Mucosa of stomach (tissue), 1 donor: Measurements from ENCODE around the gene EYA2.
"Not testable (repeated sequence)": the region's sequence is repeated elsewhere in the genome, so short reads cannot be mapped to it uniquely, and the experiment has no call there.

ENCODE experiments used
- H3K27me3 ChIP-seq: one replicate; pipeline ENCODE4 v1.7.0; 2013; ENCODE audit warnings: mild to moderate bottlenecking, low read length; ENCODE audit not compliant: control insufficient read depth, insufficient read depth
- H3K36me3 ChIP-seq: one replicate; pipeline ENCODE4 v1.7.0; 2013; ENCODE audit warnings: low read length; ENCODE audit not compliant: control insufficient read depth, insufficient read depth
- H3K4me1 ChIP-seq: one replicate; pipeline ENCODE4 v1.7.0; 2013; ENCODE audit warnings: mild to moderate bottlenecking, low read length; ENCODE audit not compliant: control insufficient read depth, insufficient read depth
- H3K4me3 ChIP-seq: one replicate; pipeline ENCODE4 v1.7.0; 2013; ENCODE audit warnings: low read length
- H3K9ac ChIP-seq: one replicate; pipeline ENCODE4 v1.7.0; 2013; ENCODE audit warnings: mild to moderate bottlenecking, low read length, moderate library complexity
- H3K9me3 ChIP-seq: one replicate; pipeline ENCODE4 v1.7.0; 2013; ENCODE audit warnings: mild to moderate bottlenecking, low read length, moderate library complexity; ENCODE audit not compliant: control insufficient read depth
- donor health status: Pancreatic carcinoma.

The EYA2 gene

GRCh38 chr20:46872328-46873211 lies 22.1 kb upstream of the EYA2 start:
- no peaks in the 10 kb centered on the region for H3K9me3 ChIP-seq
- no peak overlapping the region for H3K4me3 ChIP-seq
- H3K4me1 ChIP-seq, result no peaks in the 10 kb centered on the region
- no peaks in the 10 kb centered on the region for H3K27me3 ChIP-seq
- H3K36me3 ChIP-seq, result no peaks in the 10 kb centered on the region
- no peak overlapping the region for H3K9ac ChIP-seq

- H3K27me3 ChIP-seq, result no peaks in the 10 kb centered on the region
- H3K36me3 ChIP-seq, result no peaks in the 10 kb centered on the region
- H3K9ac ChIP-seq, result no peak overlapping the region
- no peaks in the 10 kb centered on the region for H3K9me3 ChIP-seq
- H3K4me3 ChIP-seq, result no peak overlapping the region
- H3K4me1 ChIP-seq, result no peaks in the 10 kb centered on the region
Measured at GRCh38 chr20:46875059-46875458, 19.6 kb upstream of the EYA2 start.

- Histone ChIP-seq H3K4me3 (no peak overlapping the region), H3K9me3 (no peaks in the 10 kb centered on the region), H3K4me1 (no peaks in the 10 kb centered on the region), H3K36me3 (no peaks in the 10 kb centered on the region), H3K9ac (no peak overlapping the region), H3K27me3 (no peaks in the 10 kb centered on the region)
Measured at GRCh38 chr20:46879386-46879785, 15.3 kb upstream of the EYA2 start.

- H3K36me3 ChIP-seq, H3K4me1 ChIP-seq, H3K27me3 ChIP-seq, H3K4me3 ChIP-seq, H3K9ac ChIP-seq, H3K9me3 ChIP-seq: not testable (repeated sequence)
Measured at GRCh38 chr20:46879963-46880362, 14.7 kb upstream of the EYA2 start.

GRCh38 chr20:46883892-46884291 lies 10.8 kb upstream of the EYA2 start:
- Histone ChIP-seq H3K4me1 (no peaks in the 10 kb centered on the region), H3K36me3 (no peaks in the 10 kb centered on the region), H3K27me3 (no peaks in the 10 kb centered on the region), H3K9me3 (no peaks in the 10 kb centered on the region), H3K4me3 (no peak overlapping the region), H3K9ac (no peak overlapping the region)

- no peaks in the 10 kb centered on the region for H3K9me3 ChIP-seq
- no peaks in the 10 kb centered on the region for H3K36me3 ChIP-seq
Measured at GRCh38 chr20:46890682-46891081, 4.0 kb upstream of the EYA2 start.

GRCh38 chr20:46893051-46893450 lies 1.6 kb upstream of the EYA2 start:
- Histone ChIP-seq H3K9ac (no peak overlapping the region), H3K4me1 (peaks cover 6% of the 10 kb centered on the region), H3K27me3 (peaks cover 3% of the 10 kb centered on the region), H3K4me3 (no peak overlapping the region), H3K9me3 (no peaks in the 10 kb centered on the region), H3K36me3 (no peaks in the 10 kb centered on the region)

More at GRCh38 chr20:46890682-46891081, 4.0 kb upstream of the EYA2 start:
- H3K4me1 ChIP-seq, result no peaks in the 10 kb centered on the region
- H3K4me3 ChIP-seq, result no peak overlapping the region
- H3K27me3 ChIP-seq, result peaks cover 3% of the 10 kb centered on the region
- H3K9ac ChIP-seq, result no peak overlapping the region

- Histone ChIP-seq H3K9me3 (no peaks in the 10 kb centered on the region), H3K36me3 (no peaks in the 10 kb centered on the region), H3K9ac (no peak overlapping the region), H3K27me3 (peaks cover 3% of the 10 kb centered on the region), H3K4me1 (peaks cover 6% of the 10 kb centered on the region), H3K4me3 (no peak overlapping the region)
Measured at GRCh38 chr20:46893877-46894578, 615 bp upstream of the EYA2 start.

- peaks cover 6% of the 10 kb centered on the region for H3K4me1 ChIP-seq
- no peaks in the 10 kb centered on the region for H3K36me3 ChIP-seq
- peak overlapping the region; percentile 58 for H3K4me3 ChIP-seq
- H3K9me3 ChIP-seq, result no peaks in the 10 kb centered on the region
- peak overlapping the region; percentile 71 for H3K9ac ChIP-seq
- H3K27me3 ChIP-seq, result peaks cover 3% of the 10 kb centered on the region
Measured at GRCh38 chr20:46894971-46895905, 595 bp downstream of the EYA2 start.

GRCh38 chr20:46895906-46896242 lies 1.2 kb downstream of the EYA2 start:
- H3K27me3 ChIP-seq, result peaks cover 3% of the 10 kb centered on the region
- H3K9me3 ChIP-seq, result no peaks in the 10 kb centered on the region
- H3K36me3 ChIP-seq, result no peaks in the 10 kb centered on the region
- peak overlapping the region; percentile 71 for H3K9ac ChIP-seq
- peak overlapping the region; percentile 58 for H3K4me3 ChIP-seq
- H3K4me1 ChIP-seq, result peaks cover 8% of the 10 kb centered on the region

- H3K27me3 ChIP-seq, result peaks cover 3% of the 10 kb centered on the region
- no peaks in the 10 kb centered on the region for H3K36me3 ChIP-seq
- H3K4me1 ChIP-seq, result peaks cover 14% of the 10 kb centered on the region
- H3K9ac ChIP-seq, result no peak overlapping the region
- H3K9me3 ChIP-seq, result no peaks in the 10 kb centered on the region
- no peak overlapping the region for H3K4me3 ChIP-seq
Measured at GRCh38 chr20:46897328-46897880, 2.8 kb downstream of the EYA2 start.
